B cell (primary cell): ENCODE measurements around the gene BMP7. TPM values are rescaled to one million over a fixed set of nuclear protein-coding genes. Genes with fewer than 3 reads are reported as not detected.

Experiments used
- ATAC-seq: fragments of 200-7000 bp; cut with Tn5 transposase; one replicate; pipeline ENCODE4 v1.10.0; 2021; ENCODE audit warnings: low read depth, mild to moderate bottlenecking, moderate number of reproducible peaks, moderate library complexity
- CTCF ChIA-PET: fragments of 350-600 bp; sonication (Branson Sonifier 250); formaldehyde crosslinking; loops from one replicate; lab custom pipeline; 2021; ENCODE audit warnings: antibody characterized with exemption, inconsistent platforms; lab: Charles Lee
- POLR2A ChIA-PET: fragments of 350-600 bp; sonication (Branson Sonifier 250); formaldehyde crosslinking; loops from one replicate; lab custom pipeline; 2021; ENCODE audit warnings: antibody characterized with exemption; lab: Charles Lee
- DNase-seq: peaks from one replicate; pipeline ENCODE4 v3.0.0; 2013
- H2AFZ ChIP-seq: 2 replicates; pipeline ENCODE4 v1.6.1; 2012; ENCODE audit warnings: mild to moderate bottlenecking, low read depth, low read length; ENCODE audit not compliant: insufficient read depth, poor library complexity, severe bottlenecking
- H3K27ac ChIP-seq, 2 donors: 1 replicate in 1 of 2; 2 replicates in 1 of 2; pipeline ENCODE4 v1.5.1; 2012 to 2013; ENCODE audit warnings: low read length in 2 of 2, mild to moderate bottlenecking in 2 of 2, moderate library complexity in 1 of 2
- H3K27me3 ChIP-seq, 4 experiments: fragments of 200-600 bp in 1 of 4; sonication (generic) in 1 of 4; replicated peaks in 1 of 4; 1 replicate in 2 of 4; 2 replicates in 2 of 4; pipeline versions ENCODE4 v1.6.1 to v1.7.0; 2013 to 2016; ENCODE audit warnings: low read length in 3 of 4, mild to moderate bottlenecking in 2 of 4, mixed read lengths in 1 of 4, moderate library complexity in 1 of 4; ENCODE audit not compliant: insufficient read depth in 4 of 4, control insufficient read depth in 3 of 4; ENCODE audit errors: control extremely low read depth in 1 of 4
- H3K36me3 ChIP-seq, 2 experiments: replicated peaks in 1 of 2; 1 replicate in 1 of 2; 2 replicates in 1 of 2; pipeline versions ENCODE4 v1.6.1 to v1.7.1; 2013; ENCODE audit warnings: low read length in 1 of 2; ENCODE audit not compliant: insufficient read depth in 2 of 2, control insufficient read depth in 1 of 2; ENCODE audit errors: control extremely low read depth in 1 of 2, extremely low read depth in 1 of 2
- H3K4me1 ChIP-seq, 2 donors: fragments of 200-600 bp in 1 of 2; sonication (generic) in 1 of 2; 1 replicate in 1 of 2; 2 replicates in 1 of 2; pipeline versions ENCODE4 v1.5.1 to v1.6.1; 2013 to 2017; ENCODE audit warnings: low read length in 2 of 2; ENCODE audit not compliant: control insufficient read depth in 2 of 2, insufficient read depth in 2 of 2
- H3K4me2 ChIP-seq: replicated peaks from 2 replicates; pipeline ENCODE3; 2012; ENCODE audit warnings: mild to moderate bottlenecking, low read depth, low read length; ENCODE audit not compliant: poor library complexity, severe bottlenecking
- H3K4me3 ChIP-seq, 5 experiments: fragments of 200-600 bp in 1 of 5; sonication (generic) in 1 of 5; 1 replicate in 3 of 5; 2 replicates in 2 of 5; pipeline versions ENCODE4 v1.5.1 to v1.7.0; 2011 to 2016; ENCODE audit warnings: low read length in 4 of 5, mild to moderate bottlenecking in 4 of 5, low read depth in 2 of 5, control low read depth in 1 of 5, moderate library complexity in 1 of 5; ENCODE audit not compliant: insufficient read depth in 1 of 5; ENCODE audit errors: control extremely low read depth in 1 of 5, extremely low read depth in 1 of 5
- H3K79me2 ChIP-seq: fragments of 200-600 bp; sonication (generic); one replicate; pipeline ENCODE4 v1.6.0; 2016; ENCODE audit warnings: low read length; ENCODE audit not compliant: control insufficient read depth, insufficient read depth
- H3K9ac ChIP-seq: fragments of 200-600 bp; sonication (generic); 2 replicates; pipeline ENCODE4 v1.6.1; 2017; ENCODE audit warnings: mild to moderate bottlenecking, low read length, moderate library complexity
- H3K9me3 ChIP-seq, 3 donors: one replicate each; pipeline versions ENCODE4 v1.6.1 to v1.7.1; 2013; ENCODE audit warnings: low read length in 2 of 3; ENCODE audit not compliant: control insufficient read depth in 2 of 3, insufficient read depth in 1 of 3; ENCODE audit errors: control extremely low read depth in 1 of 3
- H4K20me1 ChIP-seq: 2 replicates; pipeline ENCODE4 v1.6.0; 2012; ENCODE audit warnings: mild to moderate bottlenecking, low read length; ENCODE audit not compliant: insufficient read depth, control insufficient read depth, poor library complexity, severe bottlenecking
- H3K27ac Mint-ChIP-seq: one replicate; pipeline ENCODE4 v1.8.0; 2021; ENCODE audit warnings: mixed read lengths
- H3K27me3 Mint-ChIP-seq: one replicate; pipeline ENCODE4 v1.8.0; 2021; ENCODE audit warnings: mixed read lengths
- H3K4me1 Mint-ChIP-seq: one replicate; pipeline ENCODE4 v1.8.0; 2021; ENCODE audit warnings: mixed read lengths
- H3K4me3 Mint-ChIP-seq: one replicate; pipeline ENCODE4 v1.8.0; 2021; ENCODE audit warnings: mixed read lengths
- H3K9me3 Mint-ChIP-seq: one replicate; pipeline ENCODE4 v1.8.0; 2022; ENCODE audit warnings: mixed read lengths; ENCODE audit not compliant: insufficient read depth
- CTCF ChIP-seq: fragments of 200-600 bp; IDR thresholded peaks from one replicate; pipeline ENCODE4 v1.8.0; 2022; ENCODE audit warnings: antibody characterized with exemption, mild to moderate bottlenecking
- EZH2 ChIP-seq: IDR thresholded peaks from 2 replicates; pipeline ENCODE4 v1.6.1; 2012; ENCODE audit warnings: borderline replicate concordance, low read depth, mild to moderate bottlenecking, moderate library complexity, low read length; ENCODE audit not compliant: insufficient read depth, poor library complexity, severe bottlenecking
- WGBS: methylation state at CpG from one replicate; pipeline ENCODE4 v1.1.5; 2013; ENCODE audit warnings: missing lambda C conversion rate; ENCODE audit not compliant: insufficient coverage; 5-methylcytosine and 5-hydroxymethylcytosine counted together
- intact Hi-C: fragments of 100-400 bp; cut with micrococcal nuclease; formaldehyde crosslinking; loops from one replicate; pipeline ENCODE4 v1.10.0; 2022
- polyA plus RNA-seq: library from polyadenylated mRNA; depleted of rRNA; stranded (reverse); fragments of >200 nt; gene quantifications from 2 replicates; pipeline ENCODE4 v1.2.3, GENCODE V29; 2012
- total RNA-seq, 2 donors: library from RNA; stranded (reverse); fragments of 120-200 nt in 1 of 2; gene quantifications; 1 replicate in 1 of 2; 2 replicates in 1 of 2; pipeline versions ENCODE4 v1.2.3 to v1.2.4, GENCODE V29; 2013 to 2022

BMP7 gene
- total and polyA plus RNA-seq, 2 donors (not counting 1 experiment from before 2014, with no cell fraction given): not detected

- H3K36me3 ChIP-seq: no peaks in the 10 kb centered on the region
- 70% methylated on average over 3 of the region's 4 CpGs for WGBS
Observed at GRCh38 chr20:57248132-57248797, 18.2 kb downstream of the BMP7 start.

More at GRCh38 chr20:57248132-57248797, 18.2 kb downstream of the BMP7 start:
- Mint-ChIP-seq H3K4me3 (no peak overlapping the region), H3K9me3 (no peaks in the 10 kb centered on the region), H3K4me1 (no peaks in the 10 kb centered on the region), H3K27ac (no peak overlapping the region), H3K27me3 (peaks cover 24% of the 10 kb centered on the region)
- Histone ChIP-seq H3K79me2 (no peaks in the 10 kb centered on the region), H3K27me3 (peaks cover 0 to 14% (median 5%) of the 10 kb centered on the region in 4 experiments), H3K9ac (no peak overlapping the region), H2AFZ (no peak overlapping the region), H3K4me3 (no peak overlapping the region), H4K20me1 (no peaks in the 10 kb centered on the region), H3K4me2 (no peak overlapping the region), H3K27ac (no peak overlapping the region), H3K9me3 (peaks cover 0 to 7% (median 0%) of the 10 kb centered on the region in 3 donors), H3K4me1 (no peaks in the 10 kb centered on the region)
- TF ChIP-seq CTCF: no peak
- TF ChIP-seq EZH2: no peak
- POLR2A ChIA-PET: no interaction called here
- ATAC-seq (no peak), DNase-seq (no peak)
- CTCF ChIA-PET: no interaction called here
- intact Hi-C loops: no loop called here
